Choroid plexus epithelial cell (primary cell): ENCODE results near the gene TSPAN18.

ENCODE experiments used
- DNase-seq: peaks from one replicate; pipeline ENCODE4 v3.0.0-alpha.2; 2010; ENCODE audit warnings: low read depth
- H3K4me3 ChIP-seq: 2 replicates; pipeline ENCODE4 v1.5.1; 2011; ENCODE audit warnings: low read depth, mild to moderate bottlenecking, control low read depth, low read length, moderate library complexity
- TF ChIP-seq, protein P1 (sequence below): conservative IDR thresholded peaks from 2 replicates; pipeline ENCODE4 v1.5.1; 2011; ENCODE audit warnings: low read depth, mild to moderate bottlenecking, control low read depth, inconsistent platforms, low read length, moderate library complexity

Gene TSPAN18

DNA sequence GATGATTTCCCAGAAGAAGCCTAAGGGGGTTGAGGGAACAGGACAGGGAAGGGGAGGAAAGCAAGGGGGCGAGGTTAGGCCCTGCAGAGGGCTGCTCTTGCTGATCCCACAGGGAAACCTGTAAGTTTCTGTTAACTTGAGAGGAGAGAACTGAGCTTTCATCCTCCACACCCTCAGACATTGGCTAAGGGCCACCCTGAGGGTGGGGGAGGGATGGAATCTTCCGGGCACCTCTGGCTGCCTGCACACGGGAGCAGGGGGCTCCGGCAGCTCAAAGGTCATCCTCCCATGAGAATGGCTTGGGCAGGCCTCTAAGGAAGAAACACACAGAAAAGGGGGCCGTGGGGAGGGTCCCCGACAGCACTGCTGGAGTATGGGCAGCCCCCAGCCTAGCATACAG is 108.1 kb downstream of the TSPAN18 start:
- H3K4me3 ChIP-seq: no peak overlapping the region
- TF ChIP-seq, protein P1, sequence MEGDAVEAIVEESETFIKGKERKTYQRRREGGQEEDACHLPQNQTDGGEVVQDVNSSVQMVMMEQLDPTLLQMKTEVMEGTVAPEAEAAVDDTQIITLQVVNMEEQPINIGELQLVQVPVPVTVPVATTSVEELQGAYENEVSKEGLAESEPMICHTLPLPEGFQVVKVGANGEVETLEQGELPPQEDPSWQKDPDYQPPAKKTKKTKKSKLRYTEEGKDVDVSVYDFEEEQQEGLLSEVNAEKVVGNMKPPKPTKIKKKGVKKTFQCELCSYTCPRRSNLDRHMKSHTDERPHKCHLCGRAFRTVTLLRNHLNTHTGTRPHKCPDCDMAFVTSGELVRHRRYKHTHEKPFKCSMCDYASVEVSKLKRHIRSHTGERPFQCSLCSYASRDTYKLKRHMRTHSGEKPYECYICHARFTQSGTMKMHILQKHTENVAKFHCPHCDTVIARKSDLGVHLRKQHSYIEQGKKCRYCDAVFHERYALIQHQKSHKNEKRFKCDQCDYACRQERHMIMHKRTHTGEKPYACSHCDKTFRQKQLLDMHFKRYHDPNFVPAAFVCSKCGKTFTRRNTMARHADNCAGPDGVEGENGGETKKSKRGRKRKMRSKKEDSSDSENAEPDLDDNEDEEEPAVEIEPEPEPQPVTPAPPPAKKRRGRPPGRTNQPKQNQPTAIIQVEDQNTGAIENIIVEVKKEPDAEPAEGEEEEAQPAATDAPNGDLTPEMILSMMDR: no peak
- no peak for DNase-seq

DNA sequence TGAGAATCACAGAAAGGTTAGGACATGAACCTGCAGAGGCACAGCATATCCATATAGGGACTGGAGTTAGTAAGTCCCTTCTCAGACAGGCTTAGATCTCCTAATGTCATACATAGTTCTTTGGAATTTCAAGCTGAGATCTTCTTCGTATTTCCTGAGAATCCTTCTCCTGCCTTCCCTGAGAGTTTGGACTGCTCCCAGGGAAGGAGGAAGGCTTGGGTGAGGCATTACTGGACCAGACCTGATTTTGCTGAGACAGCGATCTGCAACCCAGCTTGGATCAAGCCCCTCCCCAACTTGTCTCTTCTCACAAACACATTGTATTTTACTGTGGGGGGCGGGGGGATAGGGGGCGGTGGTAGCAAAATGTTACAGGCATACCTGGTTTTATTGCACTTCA is 108.5 kb downstream of the TSPAN18 start:
- no peak for DNase-seq
- no peak overlapping the region for H3K4me3 ChIP-seq
- TF ChIP-seq, protein P1: no peak

DNA sequence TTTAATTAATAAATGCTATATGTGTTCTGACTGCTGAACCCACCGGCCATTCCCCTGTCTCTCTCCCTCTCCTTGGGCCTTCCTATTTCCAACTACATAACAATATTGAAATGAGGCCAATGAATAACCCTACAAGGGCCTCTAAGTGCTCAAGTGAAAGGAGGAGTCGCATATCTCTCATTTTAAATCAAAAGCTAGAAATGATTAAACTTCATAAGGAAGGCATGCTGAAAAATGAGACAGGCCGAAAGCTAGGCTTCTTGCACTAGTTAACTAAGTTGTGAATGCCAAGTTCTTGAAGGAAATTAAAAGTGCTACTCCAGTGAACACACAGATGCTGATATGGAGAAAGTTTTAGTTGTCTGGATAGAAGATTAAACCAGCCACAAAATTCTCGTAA is 109.2 kb downstream of the TSPAN18 start:
- TF ChIP-seq, protein P1: no peak
- no peak overlapping the region for H3K4me3 ChIP-seq
- no peak for DNase-seq

DNA sequence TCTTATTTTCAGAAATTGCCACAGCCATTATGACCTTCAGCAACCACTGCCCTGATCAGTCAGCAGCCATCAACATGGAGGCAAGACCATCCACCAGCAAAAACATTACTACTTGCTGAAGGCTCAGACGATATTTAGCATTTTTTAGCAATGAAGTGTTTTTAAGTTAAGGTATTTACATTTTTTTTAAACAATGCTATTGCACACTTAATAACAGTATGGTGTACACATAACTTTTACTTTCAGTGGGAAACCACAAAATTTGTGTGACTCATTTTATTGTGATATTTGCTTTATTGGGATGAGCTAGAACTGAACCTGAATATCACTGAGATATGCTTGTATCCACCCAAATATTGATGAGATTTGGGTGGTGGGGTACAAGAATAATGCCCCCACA is 110.9 kb downstream of the TSPAN18 start:
- DNase-seq: peak; percentile 3
- H3K4me3 ChIP-seq: no peak overlapping the region
- TF ChIP-seq, protein P1: no peak

DNA sequence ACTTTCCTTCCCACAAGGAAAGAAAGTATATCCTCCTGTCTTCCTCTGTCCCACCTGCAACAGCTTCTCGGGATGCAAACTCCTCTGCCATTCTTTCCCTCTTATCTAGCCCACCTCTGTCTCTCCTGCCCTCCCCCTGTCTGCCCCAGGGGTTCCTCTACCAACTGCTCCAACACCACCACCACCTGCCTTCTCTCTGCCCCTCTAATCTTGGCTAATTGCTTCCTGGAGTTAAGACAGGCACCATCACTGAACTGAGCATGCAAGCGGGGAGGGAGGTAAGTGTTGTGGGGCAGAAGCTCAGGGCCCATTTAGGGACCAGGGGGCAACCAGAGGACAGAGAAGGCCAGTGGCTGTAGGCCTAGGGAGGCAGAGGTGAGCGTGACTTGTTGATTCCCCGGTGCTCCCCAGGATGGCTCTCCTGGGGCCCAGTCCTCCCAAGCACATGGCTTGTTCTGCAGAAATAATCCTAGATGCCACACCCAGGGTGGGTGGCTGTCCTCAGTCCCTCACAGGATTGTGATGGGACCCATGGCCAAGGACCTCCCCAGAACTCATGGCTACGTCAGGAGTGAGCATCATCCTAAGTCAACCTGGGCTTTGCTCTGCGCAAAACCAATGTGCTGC is 112.8 kb downstream of the TSPAN18 start:
- no peak for DNase-seq
- TF ChIP-seq, protein P1: no peak

DNA sequence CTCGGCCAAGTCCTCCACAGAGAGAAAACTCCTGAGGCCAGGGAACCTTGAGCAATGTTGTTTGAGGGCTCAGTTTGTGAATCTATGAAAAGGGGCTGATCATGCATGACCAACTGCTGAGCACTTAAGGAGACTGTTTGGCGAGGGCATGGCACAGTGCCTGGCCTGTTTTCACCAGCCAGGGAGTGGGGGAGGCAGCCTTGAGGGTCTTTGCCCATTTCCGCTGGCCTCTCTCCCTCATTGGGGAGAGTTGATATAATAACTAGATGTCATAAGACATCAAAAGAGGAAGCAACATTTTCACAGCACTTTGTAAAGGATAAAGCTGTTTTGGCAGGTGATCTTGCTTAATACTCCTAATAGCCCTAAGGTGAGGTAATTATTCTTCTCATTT is 113.3 kb downstream of the TSPAN18 start:
- no peak overlapping the region for H3K4me3 ChIP-seq
- TF ChIP-seq, protein P1: no peak
- no peak for DNase-seq

More for the DNA sequence above, 112.8 kb downstream of the TSPAN18 start:
- H3K4me3 ChIP-seq: no peak overlapping the region

DNA sequence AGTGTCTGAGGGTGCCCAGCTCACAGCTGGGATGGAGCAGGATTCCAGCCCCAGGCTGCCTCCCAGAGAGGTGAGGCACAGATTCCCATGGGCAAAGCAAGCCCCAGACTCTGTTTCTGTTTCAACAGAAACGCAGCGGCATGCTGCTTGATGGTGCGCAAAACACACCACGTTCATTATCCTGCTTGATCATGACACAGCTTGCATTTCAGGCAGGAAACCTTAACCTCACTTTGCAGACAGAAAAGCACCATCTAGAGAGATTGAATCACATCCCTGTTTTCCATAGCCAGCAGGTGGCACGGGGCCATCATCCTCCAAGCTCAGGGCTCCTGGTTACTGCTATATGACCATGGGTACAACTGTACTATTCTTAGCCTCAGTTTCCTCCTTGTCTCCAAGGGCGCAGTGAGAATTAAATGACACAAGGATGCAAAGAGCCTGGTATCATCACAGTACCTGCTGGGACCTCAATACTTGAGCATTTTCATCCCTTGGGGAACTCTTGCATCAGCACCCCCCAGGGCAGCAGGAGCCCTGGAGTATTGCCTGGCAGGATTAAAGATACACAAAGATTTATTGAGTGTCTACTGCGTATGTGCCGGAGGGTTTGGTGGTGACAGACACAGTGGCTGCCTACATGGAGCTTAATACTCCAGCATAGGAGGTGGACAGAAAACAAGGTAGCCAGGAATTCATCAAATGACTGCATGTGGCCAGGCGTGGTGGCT is 113.9 kb downstream of the TSPAN18 start:
- H3K4me3 ChIP-seq: no peak overlapping the region
- TF ChIP-seq, protein P1: no peak
- DNase-seq: no peak
